Calu3 (cell line): ENCODE results near the gene TUBGCP2. TPM values are rescaled to one million over a fixed set of nuclear protein-coding genes. Genes with fewer than 3 reads are reported as not detected.

Experiments
- BruUV-seq: library from RNA; stranded (reverse); fragments of 400-500 nt; replicated peaks from 2 replicates; lab custom pipeline; 2021; lab: Mats Ljungman, UMichigan
- CTCF ChIA-PET: fragments of 300-600 bp; sonication (Branson Sonifier 250); formaldehyde crosslinking; loops from one replicate; lab custom pipeline; 2022; ENCODE audit warnings: antibody characterized with exemption; lab: Charles Lee
- DNase-seq: peaks from one replicate; pipeline ENCODE4 v3.0.0; 2022
- H3K27ac Mint-ChIP-seq: one replicate; pipeline ENCODE4 v1.8.0; 2022; ENCODE audit warnings: mixed read lengths; ENCODE audit not compliant: unreplicated experiment
- H3K27me3 Mint-ChIP-seq: one replicate; pipeline ENCODE4 v1.8.0; 2022; ENCODE audit warnings: mixed read lengths; ENCODE audit not compliant: unreplicated experiment
- H3K36me3 Mint-ChIP-seq: one replicate; pipeline ENCODE4 v1.8.0; 2022; ENCODE audit warnings: mild to moderate bottlenecking, moderate library complexity, mixed read lengths; ENCODE audit not compliant: insufficient read depth, unreplicated experiment
- H3K4me1 Mint-ChIP-seq: one replicate; pipeline ENCODE4 v1.8.0; 2022; ENCODE audit warnings: mild to moderate bottlenecking, low read depth, mixed read lengths; ENCODE audit not compliant: unreplicated experiment
- H3K4me3 Mint-ChIP-seq: one replicate; pipeline ENCODE4 v1.8.0; 2022; ENCODE audit warnings: mild to moderate bottlenecking, low read depth, moderate library complexity, mixed read lengths; ENCODE audit not compliant: unreplicated experiment
- H3K9me3 Mint-ChIP-seq: one replicate; pipeline ENCODE4 v1.8.0; 2022; ENCODE audit warnings: low read depth, mixed read lengths; ENCODE audit not compliant: unreplicated experiment
- CTCF ChIP-seq: fragments of 200-600 bp; IDR thresholded peaks from one replicate; pipeline ENCODE4 v1.8.0; 2022; ENCODE audit warnings: antibody characterized with exemption; ENCODE audit not compliant: unreplicated experiment
- intact Hi-C: fragments of 100-400 bp; cut with micrococcal nuclease; formaldehyde crosslinking; loops from one replicate; pipeline ENCODE4 v1.10.0; 2022; ENCODE audit not compliant: unreplicated experiment
- total RNA-seq: library from RNA; stranded (reverse); gene quantifications from 2 replicates; pipeline ENCODE4 v1.2.3, GENCODE V29; 2022

Gene TUBGCP2
- total RNA-seq, 1 experiment from 2014 or later: 47.2 TPM

- DNase-seq: no peak
- Mint-ChIP-seq H3K36me3 (no peaks in the 10 kb centered on the region), H3K27me3 (peaks cover 42% of the 10 kb centered on the region), H3K9me3 (no peaks in the 10 kb centered on the region), H3K4me3 (no peak overlapping the region), H3K27ac (no peak overlapping the region), H3K4me1 (peaks cover 10% of the 10 kb centered on the region)
- no peak for TF ChIP-seq CTCF
- intact Hi-C loops: no loop called here
- no TSS peak for BruUV-seq
- CTCF ChIA-PET: no interaction called here
These were observed 60.3 kb downstream of the TUBGCP2 start for GRCh38 chr10:133248334-133248715.

- no peak for DNase-seq
- H3K27me3 Mint-ChIP-seq: peaks cover 47% of the 10 kb centered on the region
- no peaks in the 10 kb centered on the region for H3K36me3 Mint-ChIP-seq
- H3K27ac Mint-ChIP-seq: no peak overlapping the region
- peaks cover 15% of the 10 kb centered on the region for H3K4me1 Mint-ChIP-seq
- intact Hi-C loops: no loop called here
- BruUV-seq: no TSS peak
- TF ChIP-seq CTCF: no peak
- CTCF ChIA-PET: interaction anchor here (0.6 kb wide), 1 partner anchor 9 kb away, joined by 5 read pairs; no protein-coding TSS in a partner anchor
- H3K9me3 Mint-ChIP-seq: no peaks in the 10 kb centered on the region
- H3K4me3 Mint-ChIP-seq: no peak overlapping the region
These were observed 60.9 kb downstream of the TUBGCP2 start for GRCh38 chr10:133247681-133248333.

DNA sequence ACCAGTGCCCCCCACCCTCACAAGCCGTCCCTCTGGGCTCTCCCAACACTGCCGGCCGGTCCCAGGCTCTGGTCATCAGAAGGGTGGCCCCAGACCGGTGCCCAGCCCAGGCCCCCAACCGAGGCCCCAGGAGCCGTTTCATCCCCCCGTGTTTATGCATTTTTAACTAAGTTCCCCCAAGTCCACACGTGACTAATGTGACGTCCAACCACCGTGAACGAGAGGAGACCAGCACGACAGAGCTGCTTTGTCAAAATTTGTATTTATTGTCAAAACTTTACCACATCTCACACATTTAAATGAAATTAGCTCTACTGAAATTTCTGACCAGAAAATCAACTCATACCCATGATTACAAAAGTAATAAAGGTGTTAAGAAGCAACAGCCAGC, 62.4 kb downstream of the TUBGCP2 start:
- CTCF ChIA-PET: no interaction called here
- intact Hi-C loops: no loop called here
- Mint-ChIP-seq H3K27me3 (peaks cover 55% of the 10 kb centered on the region), H3K27ac (no peak overlapping the region), H3K36me3 (no peaks in the 10 kb centered on the region), H3K9me3 (no peaks in the 10 kb centered on the region), H3K4me1 (peaks cover 17% of the 10 kb centered on the region), H3K4me3 (no peak overlapping the region)
- DNase-seq: no peak
- no TSS peak for BruUV-seq
- TF ChIP-seq CTCF: no peak

- Mint-ChIP-seq H3K9me3 (no peaks in the 10 kb centered on the region), H3K36me3 (no peaks in the 10 kb centered on the region), H3K4me3 (no peak overlapping the region), H3K4me1 (peaks cover 17% of the 10 kb centered on the region), H3K27me3 (peaks cover 55% of the 10 kb centered on the region), H3K27ac (no peak overlapping the region)
- intact Hi-C loops: no loop called here
- CTCF ChIA-PET: no interaction called here
- BruUV-seq: no TSS peak
- TF ChIP-seq CTCF: no peak
- DNase-seq: no peak
These were observed 63.0 kb downstream of the TUBGCP2 start for GRCh38 chr10:133245439-133246235.
